ENCODE results near the gene SYNE2. TPM values are rescaled to one million over a fixed set of nuclear protein-coding genes. Genes with fewer than 3 reads are reported as not detected.

SYNE2 gene
- total RNA-seq, 1 donor = 25.8 TPM

DNA sequence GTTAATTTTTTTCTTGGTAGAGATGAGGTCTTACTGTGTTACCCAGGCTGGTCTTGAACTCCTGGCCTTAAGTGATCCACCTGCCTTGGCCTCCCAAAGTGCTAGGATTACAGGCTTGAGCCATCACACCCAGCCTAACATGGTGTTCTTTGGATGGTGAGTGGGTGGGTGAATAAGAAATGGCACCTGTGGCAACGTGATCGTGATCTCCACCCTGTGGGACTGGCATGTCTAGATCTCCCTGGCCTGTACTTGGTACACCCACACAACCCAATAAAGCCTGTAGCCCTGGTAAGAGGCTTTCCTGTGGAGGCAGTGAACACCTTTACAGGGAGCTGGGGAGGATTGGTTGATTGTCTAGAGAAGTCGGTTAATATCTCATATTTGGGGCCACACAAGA is 25.2 kb downstream of the SYNE2 start:
- no peak overlapping the region for H3K4me3 ChIP-seq (ENCODE audit: low read depth, low read length)
- no peak for DNase-seq (ENCODE audit: low read depth)
- TF ChIP-seq, protein P1, sequence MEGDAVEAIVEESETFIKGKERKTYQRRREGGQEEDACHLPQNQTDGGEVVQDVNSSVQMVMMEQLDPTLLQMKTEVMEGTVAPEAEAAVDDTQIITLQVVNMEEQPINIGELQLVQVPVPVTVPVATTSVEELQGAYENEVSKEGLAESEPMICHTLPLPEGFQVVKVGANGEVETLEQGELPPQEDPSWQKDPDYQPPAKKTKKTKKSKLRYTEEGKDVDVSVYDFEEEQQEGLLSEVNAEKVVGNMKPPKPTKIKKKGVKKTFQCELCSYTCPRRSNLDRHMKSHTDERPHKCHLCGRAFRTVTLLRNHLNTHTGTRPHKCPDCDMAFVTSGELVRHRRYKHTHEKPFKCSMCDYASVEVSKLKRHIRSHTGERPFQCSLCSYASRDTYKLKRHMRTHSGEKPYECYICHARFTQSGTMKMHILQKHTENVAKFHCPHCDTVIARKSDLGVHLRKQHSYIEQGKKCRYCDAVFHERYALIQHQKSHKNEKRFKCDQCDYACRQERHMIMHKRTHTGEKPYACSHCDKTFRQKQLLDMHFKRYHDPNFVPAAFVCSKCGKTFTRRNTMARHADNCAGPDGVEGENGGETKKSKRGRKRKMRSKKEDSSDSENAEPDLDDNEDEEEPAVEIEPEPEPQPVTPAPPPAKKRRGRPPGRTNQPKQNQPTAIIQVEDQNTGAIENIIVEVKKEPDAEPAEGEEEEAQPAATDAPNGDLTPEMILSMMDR (IDR thresholded peaks at IDR 0.05; ENCODE audit: insufficient read depth, low read length) = no peak

DNA sequence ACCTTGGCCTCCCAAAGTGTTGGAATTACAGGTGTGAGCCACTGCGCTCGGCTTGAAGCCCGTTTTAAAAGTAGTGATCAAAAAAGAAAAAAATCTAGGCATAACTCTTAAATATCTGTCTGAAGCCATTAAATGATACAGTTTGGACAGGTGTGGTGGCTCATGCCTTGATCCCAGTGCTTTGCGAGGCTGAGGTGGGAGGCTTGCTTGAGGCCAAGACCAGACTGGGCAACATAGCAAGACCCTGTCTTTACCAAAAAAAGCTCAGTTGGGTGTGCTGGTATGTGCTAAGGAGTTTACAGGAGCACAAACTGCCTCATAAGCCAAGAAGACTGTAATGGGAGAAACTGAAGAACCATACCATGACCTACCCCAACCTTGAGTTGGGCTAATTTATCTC is 26.0 kb downstream of the SYNE2 start:
- TF ChIP-seq, protein P1 (IDR thresholded peaks at IDR 0.05; ENCODE audit: insufficient read depth, low read length) = no peak
- no peak overlapping the region for H3K4me3 ChIP-seq (ENCODE audit: low read depth, low read length)
- DNase-seq (ENCODE audit: low read depth) = no peak

GRCh38 chr14:63881926-63882325 is 29.1 kb downstream of the SYNE2 start:
- TF ChIP-seq, protein P1 (IDR thresholded peaks at IDR 0.05; ENCODE audit: insufficient read depth, low read length) = no peak
- H3K4me3 ChIP-seq (ENCODE audit: low read depth, low read length) = no peak overlapping the region
- DNase-seq (ENCODE audit: low read depth) = no peak

- TF ChIP-seq, protein P1 (IDR thresholded peaks at IDR 0.05; ENCODE audit: insufficient read depth, low read length) = no peak
- DNase-seq (ENCODE audit: low read depth) = no peak
These were observed 35.1 kb downstream of the SYNE2 start for GRCh38 chr14:63887899-63888298.

DNA sequence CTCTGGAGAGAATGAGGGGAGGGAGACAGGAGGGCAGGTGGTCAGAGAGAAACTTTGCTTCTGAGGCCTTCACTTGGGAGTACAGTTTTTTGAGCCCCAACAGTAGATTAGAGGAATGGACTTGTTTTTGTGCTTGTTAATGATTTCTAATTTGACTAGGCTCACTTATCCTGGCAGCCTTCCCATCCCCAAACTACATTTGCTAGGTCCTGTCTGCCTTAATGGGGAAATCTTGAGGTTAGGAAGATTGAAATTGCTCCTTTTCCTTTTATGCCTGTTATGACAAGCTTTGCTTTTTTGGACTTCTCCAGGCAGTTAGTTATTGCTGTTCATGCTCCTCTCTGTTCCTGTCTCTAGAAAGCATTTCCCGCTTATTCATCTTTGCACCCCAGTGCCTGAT is 37.7 kb downstream of the SYNE2 start:
- no peak for DNase-seq (ENCODE audit: low read depth)
- TF ChIP-seq, protein P1 (IDR thresholded peaks at IDR 0.05; ENCODE audit: insufficient read depth, low read length) = no peak
- no peak overlapping the region for H3K4me3 ChIP-seq (ENCODE audit: low read depth, low read length)

More at GRCh38 chr14:63887899-63888298, 35.1 kb downstream of the SYNE2 start:
- no peak overlapping the region for H3K4me3 ChIP-seq (ENCODE audit: low read depth, low read length)

DNA sequence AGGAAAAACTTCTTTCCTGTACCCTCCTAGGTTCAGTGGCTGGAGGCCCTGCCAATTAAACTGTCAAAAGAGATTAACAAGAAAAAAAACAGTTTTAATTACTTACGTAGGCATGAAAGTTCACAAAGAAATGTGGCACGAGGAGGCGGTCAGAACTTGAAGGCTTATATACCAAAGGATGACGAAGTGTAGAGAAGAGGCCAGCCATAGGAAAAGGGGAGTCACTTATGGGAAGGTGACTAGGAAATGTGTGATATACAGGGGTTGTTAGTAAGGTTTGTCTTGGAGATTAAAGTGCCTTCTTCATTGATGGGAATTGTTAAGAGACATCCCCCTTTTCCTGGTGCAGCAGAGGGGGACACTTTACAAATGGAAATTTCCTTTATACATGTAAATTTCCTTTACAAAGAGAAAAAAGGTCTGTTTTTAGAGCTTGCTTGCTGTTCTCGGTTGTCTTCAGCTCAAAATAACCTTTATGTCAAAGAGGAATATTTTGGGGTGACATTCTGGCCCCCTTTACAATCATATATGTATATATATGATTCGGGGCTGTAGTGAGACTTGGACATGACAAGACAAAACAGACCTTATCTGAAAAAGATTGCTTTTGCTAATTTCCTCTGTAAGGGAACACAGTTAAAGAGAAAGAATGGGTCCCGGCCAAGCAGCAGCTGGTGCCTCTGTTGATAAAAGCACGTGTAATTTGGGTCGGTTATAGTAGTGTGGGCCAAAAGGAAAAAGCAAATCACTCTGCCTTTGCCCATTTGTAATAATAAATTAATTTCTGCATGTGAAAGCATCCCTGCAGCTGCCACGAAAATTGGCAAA is 38.6 kb downstream of the SYNE2 start:
- H3K4me3 ChIP-seq (ENCODE audit: low read depth, low read length) = no peak overlapping the region
- DNase-seq (ENCODE audit: low read depth) = peak; percentile 14
- TF ChIP-seq, protein P1 (IDR thresholded peaks at IDR 0.05; ENCODE audit: insufficient read depth, low read length) = no peak
